HG03280 (cell line): ENCODE measurements around the gene PRL.

Source experiments
- ATAC-seq: cut with Tn5 transposase; IDR thresholded peaks from one replicate; pipeline ENCODE4 v1.9.1; 2021; ENCODE audit warnings: mild to moderate bottlenecking, moderate library complexity; ENCODE audit not compliant: unreplicated experiment

Gene PRL

GRCh38 chr6:22296936-22297335 lies at the start of gene PRL:
Gene PRL, minus strand, starts transcription at chr6:22297036. Its CDS starts 54 bp downstream, at chr6:22296982.
- no peak for ATAC-seq

DNA sequence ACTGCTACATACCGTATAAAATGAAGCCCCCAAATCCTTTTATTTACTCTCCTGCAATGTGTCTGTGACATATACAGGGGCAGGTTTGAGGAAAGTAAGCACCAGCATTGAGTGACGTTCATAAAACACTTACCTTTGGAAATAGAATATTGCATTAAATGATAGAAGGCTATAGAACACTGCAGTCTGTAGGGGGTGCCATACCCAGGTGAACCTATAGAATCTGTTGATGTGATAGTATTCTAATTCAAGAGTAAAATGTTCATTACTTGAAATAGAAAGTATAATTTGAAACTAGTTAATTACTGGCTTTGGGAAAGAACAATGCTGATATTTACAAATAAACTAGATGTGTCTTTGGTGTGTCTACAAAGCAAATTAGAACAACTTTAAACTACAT lies 47.0 kb upstream of the PRL start:
- ATAC-seq: no peak

DNA sequence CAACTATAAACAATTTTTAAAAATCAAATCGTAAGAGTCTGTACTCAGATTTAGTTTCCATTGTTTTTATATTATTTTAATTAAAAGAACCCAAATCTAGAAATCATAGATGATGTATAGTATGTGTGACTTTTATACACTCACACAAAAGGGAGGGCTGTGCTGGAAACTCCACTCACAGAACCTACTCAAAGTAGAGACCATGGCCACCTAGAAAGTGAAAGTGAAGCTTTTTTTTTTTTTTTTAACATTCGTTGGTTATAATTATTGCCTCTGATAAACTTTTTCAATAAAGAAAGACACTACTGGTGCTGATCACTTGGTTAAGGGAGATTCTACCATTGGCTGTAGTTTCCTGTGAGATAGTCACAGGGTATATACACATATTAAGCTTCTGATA lies 37.9 kb upstream of the PRL start:
- ATAC-seq: no peak

GRCh38 chr6:22333802-22334201 lies 37.0 kb upstream of the PRL start:
- no peak for ATAC-seq

DNA sequence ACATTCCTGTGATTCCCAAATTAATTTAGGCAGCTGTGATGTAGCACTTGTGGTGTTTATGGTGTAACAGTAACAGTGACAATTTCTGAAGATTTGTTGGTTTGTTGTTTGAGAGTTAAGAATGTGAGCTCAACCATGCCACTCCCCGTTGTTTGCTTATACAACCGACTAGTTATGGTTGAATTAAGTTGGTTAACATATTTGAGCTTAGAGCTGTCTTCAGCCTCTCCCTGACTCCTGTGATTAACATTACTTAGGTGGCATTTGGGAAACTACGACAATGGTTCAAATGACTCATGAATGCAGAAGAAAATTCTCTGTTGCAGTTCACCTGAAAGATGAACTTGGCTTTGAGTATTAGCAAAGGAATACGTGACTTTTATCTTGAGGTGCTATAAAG lies 35.9 kb upstream of the PRL start:
- ATAC-seq: no peak

DNA sequence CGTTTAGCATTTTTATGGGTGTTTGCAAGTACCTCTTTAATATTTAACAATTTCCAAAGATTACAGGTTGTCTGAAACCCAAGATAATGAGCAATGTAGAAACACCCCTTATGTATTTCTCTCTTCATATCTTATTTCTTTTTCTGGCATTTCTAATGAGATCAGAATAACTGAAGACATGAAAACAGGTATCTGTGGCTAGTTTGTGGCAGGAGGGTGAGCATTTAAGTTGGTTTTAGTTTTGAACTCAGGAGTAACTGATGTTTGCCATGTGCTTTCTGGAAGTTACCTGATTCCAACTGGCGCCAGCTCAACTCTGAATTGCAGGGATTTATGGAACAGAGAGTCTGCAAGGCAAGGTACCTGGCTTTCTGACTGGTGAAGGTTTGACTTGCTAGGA lies 35.4 kb upstream of the PRL start:
- no peak for ATAC-seq

DNA sequence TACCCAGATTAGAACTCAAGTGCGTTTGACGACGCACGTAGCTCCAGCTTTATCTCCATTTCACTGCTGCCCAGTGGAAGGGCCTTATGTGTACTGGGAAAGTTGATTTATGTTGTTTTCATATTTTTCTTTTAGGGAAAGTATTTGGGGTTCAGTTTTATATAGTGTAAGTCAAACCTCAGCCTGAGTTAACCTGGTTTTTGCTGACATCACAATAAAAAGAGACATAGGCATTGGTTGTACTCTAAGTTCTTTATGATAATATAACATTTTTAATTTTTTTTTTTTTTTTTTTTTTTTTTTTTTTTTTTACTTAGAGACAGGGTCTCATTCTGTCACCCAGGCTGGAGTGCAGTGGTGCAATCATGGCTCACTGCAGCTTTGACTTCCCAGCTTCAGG lies 34.1 kb upstream of the PRL start:
- ATAC-seq: no peak

DNA sequence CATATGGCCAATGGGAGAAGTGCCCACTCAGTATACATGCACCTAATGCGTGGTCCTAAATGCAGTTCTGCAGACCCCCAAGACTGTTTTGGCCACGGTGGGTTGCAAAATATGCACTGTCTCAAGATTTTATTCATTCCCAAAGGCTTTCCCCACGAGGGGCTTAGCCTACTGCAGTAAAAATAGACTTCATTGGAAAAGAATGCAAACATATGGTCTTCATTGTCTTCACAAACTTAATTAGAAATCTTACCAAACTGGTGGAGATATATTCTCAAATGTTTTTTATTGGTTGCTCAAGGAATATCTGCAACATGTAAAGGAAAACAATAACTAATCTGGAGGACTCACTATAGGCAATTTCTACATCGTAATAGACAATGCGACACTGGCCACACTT lies 31.6 kb upstream of the PRL start:
- no peak for ATAC-seq

DNA sequence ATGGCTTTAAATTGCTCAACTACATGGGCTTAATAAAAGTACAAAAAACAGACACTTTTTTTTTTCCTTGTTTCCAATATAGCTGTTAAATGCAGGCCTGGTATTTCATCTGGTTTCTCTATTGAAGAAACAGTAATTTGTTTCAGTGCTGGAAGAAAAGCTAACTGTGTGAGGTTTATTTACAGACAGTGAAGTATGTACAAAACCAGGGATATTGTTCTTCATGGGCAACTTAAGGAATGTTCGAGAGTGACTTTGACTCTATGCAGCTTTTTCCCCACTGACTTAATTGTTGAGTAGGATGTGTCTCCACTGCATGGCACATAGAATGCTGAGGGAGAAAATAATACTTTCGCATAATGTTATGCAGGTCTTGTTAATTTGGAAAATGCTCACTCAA lies 31.0 kb upstream of the PRL start:
- no peak for ATAC-seq

DNA sequence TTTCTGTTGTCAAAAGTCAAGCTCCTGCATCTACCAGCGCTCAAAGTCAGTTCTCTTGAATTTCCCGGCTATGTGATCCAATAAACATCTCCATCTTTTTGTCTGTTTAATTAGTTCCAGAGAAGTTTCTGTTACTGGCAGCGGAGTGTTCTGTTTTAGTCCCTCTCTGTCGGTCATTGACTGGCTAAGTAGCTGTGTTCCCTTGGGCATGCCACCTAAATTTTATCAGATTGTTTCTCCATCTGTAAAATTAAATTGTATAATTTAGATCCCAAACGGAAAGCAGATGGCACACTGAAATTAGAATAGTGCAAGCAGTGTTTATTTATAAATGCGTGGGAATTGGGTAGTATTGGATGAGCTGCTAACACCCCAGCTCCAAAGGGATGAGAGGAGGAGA lies 29.7 kb upstream of the PRL start:
- no peak for ATAC-seq

- no peak for ATAC-seq
These were observed 28.6 kb upstream of the PRL start for GRCh38 chr6:22325481-22325880.

- no peak for ATAC-seq
These were observed 27.0 kb upstream of the PRL start for GRCh38 chr6:22323848-22324247.

GRCh38 chr6:22322103-22323030 lies 25.5 kb upstream of the PRL start:
- ATAC-seq: peak; percentile 75

GRCh38 chr6:22320750-22321149 lies 23.9 kb upstream of the PRL start:
- ATAC-seq: no peak

DNA sequence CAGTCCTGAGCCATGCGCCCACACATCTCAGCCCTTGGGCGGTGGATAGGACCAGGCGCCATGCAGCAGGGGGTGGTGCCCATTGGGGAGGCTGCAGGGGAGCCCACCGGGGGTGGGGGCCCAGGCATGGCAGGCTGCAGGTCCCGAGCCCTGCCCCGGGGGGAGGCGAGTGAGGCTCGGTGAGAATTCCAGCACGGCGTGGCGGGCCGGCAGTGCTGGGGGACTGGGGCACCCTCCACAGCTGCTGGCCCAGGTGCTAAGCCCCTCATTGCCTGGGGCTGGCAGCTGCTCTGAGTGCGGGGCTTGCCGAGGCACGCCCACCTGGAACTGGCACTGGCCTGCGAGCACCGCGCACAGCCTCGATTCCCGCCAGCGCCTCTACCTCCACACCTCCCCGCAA lies 21.6 kb upstream of the PRL start:
- ATAC-seq: no peak

GRCh38 chr6:22313796-22314195 lies 17.0 kb upstream of the PRL start:
- ATAC-seq: no peak

- no peak for ATAC-seq
These were observed 12.1 kb upstream of the PRL start for GRCh38 chr6:22308939-22309338.

- no peak for ATAC-seq
These were observed 10.1 kb upstream of the PRL start for GRCh38 chr6:22306741-22307466.

DNA sequence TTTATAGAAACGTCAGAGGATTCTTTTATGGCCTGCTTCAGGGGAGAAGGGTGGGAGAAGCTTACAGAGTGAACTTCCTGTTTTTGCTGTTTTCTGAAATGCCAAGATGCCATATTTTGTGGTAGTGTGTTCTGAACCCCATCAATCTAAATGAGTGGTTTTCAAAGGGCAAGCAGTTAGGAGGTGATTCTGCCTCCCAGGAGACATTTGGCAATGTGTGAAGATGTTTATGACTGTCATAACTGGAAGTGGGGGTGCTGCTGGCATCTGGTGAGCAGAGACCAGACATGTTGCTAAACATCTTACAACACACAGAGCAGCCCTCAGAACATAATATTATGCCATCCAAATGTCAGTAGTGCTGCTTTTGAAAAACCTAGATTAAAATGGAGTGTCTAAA lies 6.0 kb upstream of the PRL start:
- no peak for ATAC-seq

GRCh38 chr6:22300273-22300998 lies 3.6 kb upstream of the PRL start:
- no peak for ATAC-seq

DNA sequence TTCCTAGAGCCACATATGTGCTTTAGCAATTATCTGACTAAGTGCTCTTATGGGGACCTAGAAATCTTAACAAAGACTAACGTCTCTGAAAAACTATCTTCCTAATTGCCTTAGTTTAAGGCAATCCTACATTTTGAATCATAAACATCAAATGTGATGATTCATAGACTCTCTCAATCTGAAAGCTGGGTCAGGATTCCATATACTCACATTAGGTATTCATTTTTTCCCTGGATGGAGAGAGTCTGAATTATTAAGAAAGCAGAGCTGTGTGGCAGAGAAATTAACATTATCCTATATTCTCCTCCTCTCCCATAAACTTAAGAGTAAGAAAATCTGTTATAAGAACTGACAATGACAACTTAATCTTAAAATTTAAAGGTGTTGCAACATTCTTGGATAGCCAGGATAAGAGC lies 1.6 kb upstream of the PRL start:
- no peak for ATAC-seq

GRCh38 chr6:22296067-22296466 lies 769 bp downstream of the PRL start:
- no peak for ATAC-seq
